ENCODE measurements around the gene ALDH1L1. TPM values are rescaled to one million over a fixed set of nuclear protein-coding genes. Genes with fewer than 3 reads are reported as not detected.

Gene ALDH1L1
- total and polyA plus RNA-seq, 4 donors, result 0.51 to 9.0 (median 2.8) TPM

DNA sequence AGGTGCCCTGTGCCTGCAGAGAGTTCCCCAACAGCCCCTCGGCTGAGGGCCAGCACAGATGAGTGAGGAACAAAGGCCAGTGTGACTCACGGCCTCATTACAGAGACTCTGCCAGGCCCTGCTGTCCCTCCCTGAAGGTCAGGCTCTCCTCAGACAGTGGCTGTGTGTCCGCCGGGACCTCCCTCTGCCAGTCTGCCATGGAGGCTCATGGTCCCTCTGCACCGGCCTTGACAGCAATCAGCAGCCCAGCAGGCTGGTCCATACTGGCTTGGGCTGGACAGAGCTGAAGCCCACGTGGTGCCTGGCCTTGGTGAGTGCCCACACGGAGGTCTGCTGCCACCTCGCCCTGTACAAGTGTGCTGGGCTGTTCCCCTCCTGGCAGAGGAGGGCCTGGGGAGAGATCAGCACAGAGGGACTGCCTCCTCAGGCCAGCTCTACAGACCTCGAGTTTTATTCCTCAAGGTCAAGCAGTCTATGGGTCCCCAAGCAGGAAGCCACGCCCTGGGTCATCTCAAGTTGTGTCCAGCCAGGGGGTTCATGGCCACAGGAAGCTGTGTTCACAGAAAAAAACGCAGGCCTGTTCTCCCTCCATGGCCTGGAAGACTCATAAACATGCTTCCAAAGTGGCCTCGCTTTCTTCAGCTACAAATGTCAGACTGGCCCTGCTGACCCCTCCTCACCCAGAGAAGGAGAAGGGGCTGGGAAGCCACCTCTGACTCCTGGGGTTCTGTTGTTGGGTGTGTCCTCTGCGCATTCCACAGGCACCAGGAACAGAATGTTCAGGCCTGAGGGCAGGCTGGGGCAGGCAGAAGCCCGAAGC, 123.5 kb downstream of the ALDH1L1 start:
- no peak overlapping the region for H3K4me3 ChIP-seq
- ATAC-seq (ENCODE audit: insufficient read depth, low FRiP score) (no peak), DNase-seq (no peak)
- peak overlapping the region in 1 of 2 donors; percentile 27 for H3K27ac ChIP-seq (ENCODE audit: low read depth in 1 of 2, low read length in 1 of 2)
- peaks cover 0 to 9% (median 0%) of the 10 kb centered on the region in 5 donors for H3K4me1 ChIP-seq (ENCODE audit: control insufficient read depth in 5 of 5, insufficient read depth in 5 of 5, low read length in 5 of 5)
- no peaks in the 10 kb centered on the region for H3K9me3 ChIP-seq (ENCODE audit: control insufficient read depth in 4 of 4, insufficient read depth in 3 of 4, low read length in 3 of 4)
- H3K27me3 ChIP-seq (ENCODE audit: control insufficient read depth in 3 of 3, insufficient read depth in 3 of 3, low read length in 2 of 3), result no peaks in the 10 kb centered on the region
- H3K36me3 ChIP-seq (ENCODE audit: control insufficient read depth in 4 of 4, insufficient read depth in 4 of 4, low read length in 4 of 4), result peaks cover 0 to 2% (median 0%) of the 10 kb centered on the region in 4 donors
- TF ChIP-seq, protein P1, sequence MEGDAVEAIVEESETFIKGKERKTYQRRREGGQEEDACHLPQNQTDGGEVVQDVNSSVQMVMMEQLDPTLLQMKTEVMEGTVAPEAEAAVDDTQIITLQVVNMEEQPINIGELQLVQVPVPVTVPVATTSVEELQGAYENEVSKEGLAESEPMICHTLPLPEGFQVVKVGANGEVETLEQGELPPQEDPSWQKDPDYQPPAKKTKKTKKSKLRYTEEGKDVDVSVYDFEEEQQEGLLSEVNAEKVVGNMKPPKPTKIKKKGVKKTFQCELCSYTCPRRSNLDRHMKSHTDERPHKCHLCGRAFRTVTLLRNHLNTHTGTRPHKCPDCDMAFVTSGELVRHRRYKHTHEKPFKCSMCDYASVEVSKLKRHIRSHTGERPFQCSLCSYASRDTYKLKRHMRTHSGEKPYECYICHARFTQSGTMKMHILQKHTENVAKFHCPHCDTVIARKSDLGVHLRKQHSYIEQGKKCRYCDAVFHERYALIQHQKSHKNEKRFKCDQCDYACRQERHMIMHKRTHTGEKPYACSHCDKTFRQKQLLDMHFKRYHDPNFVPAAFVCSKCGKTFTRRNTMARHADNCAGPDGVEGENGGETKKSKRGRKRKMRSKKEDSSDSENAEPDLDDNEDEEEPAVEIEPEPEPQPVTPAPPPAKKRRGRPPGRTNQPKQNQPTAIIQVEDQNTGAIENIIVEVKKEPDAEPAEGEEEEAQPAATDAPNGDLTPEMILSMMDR (IDR thresholded peaks at IDR 0.05; ENCODE audit: control extremely low read depth, extremely low read depth), result no peak
- H3K9ac ChIP-seq (ENCODE audit: insufficient read depth in 1 of 2, low read length in 2 of 2), result no peak overlapping the region
- WGBS, 2 donors, result 76 to 82% methylated on average over 13 to 14 of the region's 14 CpGs

DNA sequence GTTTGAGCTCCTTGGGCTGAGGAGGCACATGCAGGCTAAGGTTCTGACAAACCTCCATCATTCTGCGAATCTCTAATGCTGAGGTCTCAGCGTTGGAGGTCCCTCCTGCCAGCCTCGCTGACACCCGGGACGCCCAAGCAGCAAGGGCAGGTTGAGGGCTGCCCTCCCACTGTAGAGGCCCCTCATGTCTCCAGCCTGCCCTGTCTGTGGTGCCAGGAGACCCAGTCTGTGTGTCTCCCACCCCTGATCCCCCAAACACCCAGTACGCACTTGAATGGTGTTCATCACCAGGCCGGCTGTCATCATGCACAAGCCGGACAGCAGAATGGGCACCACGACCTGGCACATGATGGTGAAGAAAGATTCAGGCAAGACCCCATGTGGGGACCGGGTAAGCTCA, 124.3 kb downstream of the ALDH1L1 start:
- Histone ChIP-seq H3K9ac (ENCODE audit: insufficient read depth in 1 of 2, low read length in 2 of 2) (no peak overlapping the region), H3K36me3 (ENCODE audit: control insufficient read depth in 4 of 4, insufficient read depth in 4 of 4, low read length in 4 of 4) (peaks cover 0 to 2% (median 0%) of the 10 kb centered on the region in 4 donors), H3K27ac (ENCODE audit: low read depth in 1 of 2, low read length in 1 of 2) (no peak overlapping the region), H3K9me3 (ENCODE audit: control insufficient read depth in 4 of 4, insufficient read depth in 3 of 4, low read length in 3 of 4) (no peaks in the 10 kb centered on the region), H3K4me1 (ENCODE audit: control insufficient read depth in 5 of 5, insufficient read depth in 5 of 5, low read length in 5 of 5) (peaks cover 0 to 9% (median 0%) of the 10 kb centered on the region in 5 donors), H3K27me3 (ENCODE audit: control insufficient read depth in 3 of 3, insufficient read depth in 3 of 3, low read length in 2 of 3) (no peaks in the 10 kb centered on the region), H3K4me3 (no peak overlapping the region)
- TF ChIP-seq, protein P1 (IDR thresholded peaks at IDR 0.05; ENCODE audit: control extremely low read depth, extremely low read depth), result no peak
- 98% methylated on average over 10 of the region's 10 CpGs for WGBS, 2 donors
- ATAC-seq (ENCODE audit: insufficient read depth, low FRiP score) (no peak), DNase-seq (no peak)

DNA sequence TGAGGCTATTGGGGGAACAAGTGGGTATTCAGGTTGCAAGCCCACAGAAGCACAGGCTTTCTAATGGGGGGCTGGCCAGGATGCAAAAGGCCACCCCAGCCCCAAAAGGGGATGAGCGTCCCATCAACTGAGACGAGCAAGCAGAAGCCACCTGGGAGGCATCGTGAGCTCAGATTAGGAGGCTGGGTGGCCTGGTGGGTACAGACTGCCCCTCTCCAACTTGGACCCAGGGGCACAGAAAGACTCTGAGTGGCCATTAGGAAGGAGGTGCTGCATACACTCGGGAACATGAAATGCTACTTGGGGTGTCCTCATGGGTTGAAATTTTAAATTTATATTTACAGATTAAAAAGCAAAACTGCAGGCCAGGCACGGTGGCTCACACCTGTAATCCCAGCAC, 125.5 kb downstream of the ALDH1L1 start:
- no peak overlapping the region for H3K27ac ChIP-seq (ENCODE audit: low read depth in 1 of 2, low read length in 1 of 2)
- DNase-seq, result no peak
- H3K4me1 ChIP-seq (ENCODE audit: control insufficient read depth in 5 of 5, insufficient read depth in 5 of 5, low read length in 5 of 5), result peaks cover 0 to 9% (median 0%) of the 10 kb centered on the region in 5 donors
- TF ChIP-seq, protein P1 (IDR thresholded peaks at IDR 0.05; ENCODE audit: control extremely low read depth, extremely low read depth), result no peak
- H3K9ac ChIP-seq (ENCODE audit: insufficient read depth in 1 of 2, low read length in 2 of 2), result no peak overlapping the region
- no peaks in the 10 kb centered on the region for H3K9me3 ChIP-seq (ENCODE audit: control insufficient read depth in 4 of 4, insufficient read depth in 3 of 4, low read length in 3 of 4)
- 93 to 95% methylated on average over 5 of the region's 5 CpGs for WGBS, 2 donors
- no peak for ATAC-seq (ENCODE audit: insufficient read depth, low FRiP score)
- no peaks in the 10 kb centered on the region for H3K27me3 ChIP-seq (ENCODE audit: control insufficient read depth in 3 of 3, insufficient read depth in 3 of 3, low read length in 2 of 3)
- H3K4me3 ChIP-seq, result no peak overlapping the region
- H3K36me3 ChIP-seq (ENCODE audit: control insufficient read depth in 4 of 4, insufficient read depth in 4 of 4, low read length in 4 of 4), result peaks cover 0 to 5% (median 0%) of the 10 kb centered on the region in 4 donors
